Sigmoid colon (tissue), 4 donors: ENCODE data around the gene RIMS1.

Experiments
- CTCF ChIP-seq, 4 experiments: fragments of 450-650 bp in 3 of 4; fragments of 200-600 bp in 1 of 4; IDR thresholded peaks; one replicate each; pipeline ENCODE4 v1.5.1; 2016 to 2019; ENCODE audit warnings: antibody characterized with exemption in 4 of 4, mild to moderate bottlenecking in 3 of 4, moderate library complexity in 2 of 4
- EP300 ChIP-seq, 4 donors: sonication (generic); formaldehyde crosslinking; IDR thresholded peaks; one replicate each; pipeline ENCODE4 v1.6.1; 2017; ENCODE audit warnings: antibody characterized with exemption in 4 of 4
- POLR2AphosphoS5 ChIP-seq, 4 donors: sonication (generic); formaldehyde crosslinking; IDR thresholded peaks; one replicate each; pipeline ENCODE4 v1.6.1; 2017; ENCODE audit warnings: antibody characterized with exemption in 4 of 4

DNA sequence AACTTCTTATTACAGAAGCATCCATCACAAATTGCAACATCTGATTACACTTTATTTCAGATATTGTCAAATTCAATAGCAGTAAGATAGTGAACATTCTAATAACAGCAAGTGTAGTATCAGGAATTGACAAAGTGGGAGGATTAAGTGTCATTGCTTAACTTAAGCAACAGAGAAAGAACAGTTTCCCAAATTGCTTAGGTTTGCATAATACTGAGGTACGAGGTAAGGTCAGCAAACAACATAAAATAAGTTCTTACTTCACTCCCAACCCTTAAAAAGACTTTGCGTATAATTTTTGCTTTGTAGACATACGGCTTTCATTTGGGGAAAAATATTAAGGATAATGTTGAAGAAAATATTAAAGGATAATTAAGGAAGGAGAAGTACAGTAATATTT, 163.0 kb downstream of the RIMS1 start:
- TF ChIP-seq CTCF (IDR thresholded peaks at IDR 0.05) (no peak), POLR2AphosphoS5 (IDR thresholded peaks at IDR 0.05) (no peak), EP300 (IDR thresholded peaks at IDR 0.05) (no peak)
